ENCODE data around the gene ETNPPL.
A peak's percentile ranks its signal among the peaks of the same experiment; 100 is the strongest.
"Not testable (repeated sequence)": the region's sequence is repeated elsewhere in the genome, so short reads cannot be mapped to it uniquely, and the experiment has no call there.

The ETNPPL gene

DNA sequence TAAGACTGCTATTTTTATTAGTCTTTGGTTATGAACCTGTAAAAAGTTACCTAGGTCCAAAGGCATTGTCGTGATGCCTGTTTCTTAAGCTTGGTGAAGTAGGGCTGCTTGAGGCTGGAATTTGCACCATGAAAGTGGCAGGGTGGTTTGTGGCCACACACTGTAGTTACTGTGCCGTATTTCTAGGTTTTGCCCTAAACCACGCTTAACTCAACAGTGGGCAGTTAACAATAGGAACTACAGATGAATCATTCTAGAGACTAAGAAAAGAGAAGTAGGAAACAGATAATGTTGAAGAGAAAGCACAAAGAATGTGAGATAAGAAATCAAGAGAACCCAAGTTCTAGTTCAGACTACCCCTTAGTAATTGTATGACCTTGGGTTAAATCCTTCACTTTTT is 11.5 kb downstream of the ETNPPL start:
- no peak for DNase-seq

DNA sequence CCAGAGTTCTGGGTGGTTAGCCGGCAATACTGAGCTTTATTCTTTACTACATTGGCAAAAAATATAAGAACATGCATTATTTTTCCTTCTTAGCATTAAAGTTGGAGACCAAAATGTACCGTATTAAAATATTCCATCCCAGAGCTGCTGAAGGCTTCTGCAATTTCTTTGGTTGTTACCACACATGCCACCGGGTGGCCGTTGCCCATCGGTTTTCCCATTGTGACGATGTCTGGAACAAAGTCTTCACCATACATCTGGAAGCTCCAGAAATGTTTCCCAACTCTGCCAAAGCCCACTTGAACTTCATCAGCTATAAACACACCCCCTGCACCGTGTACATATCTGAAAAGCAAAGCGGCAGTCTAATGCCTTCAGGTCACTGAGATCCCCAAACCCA is 13.7 kb downstream of the ETNPPL start:
- no peak for DNase-seq

DNA sequence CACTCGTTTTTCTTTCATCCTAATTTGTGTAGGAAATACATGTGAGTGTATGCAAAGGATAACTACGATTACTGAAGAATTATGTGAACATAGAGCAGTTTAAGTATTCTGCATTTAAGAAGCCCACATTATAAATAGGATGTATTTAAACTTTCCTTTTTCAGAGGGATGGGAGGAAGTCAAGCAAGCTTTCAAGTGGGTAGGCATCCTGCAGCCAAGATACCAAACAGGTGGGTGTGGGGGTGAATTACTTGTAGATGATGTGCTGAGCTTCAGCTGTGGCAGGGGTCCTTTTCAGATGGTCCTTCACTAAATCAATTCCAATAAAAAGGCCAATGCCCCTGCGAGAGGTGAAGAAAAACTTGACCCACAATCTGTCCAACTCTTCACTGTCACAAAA is 16.3 kb downstream of the ETNPPL start:
- DNase-seq: no peak

DNA sequence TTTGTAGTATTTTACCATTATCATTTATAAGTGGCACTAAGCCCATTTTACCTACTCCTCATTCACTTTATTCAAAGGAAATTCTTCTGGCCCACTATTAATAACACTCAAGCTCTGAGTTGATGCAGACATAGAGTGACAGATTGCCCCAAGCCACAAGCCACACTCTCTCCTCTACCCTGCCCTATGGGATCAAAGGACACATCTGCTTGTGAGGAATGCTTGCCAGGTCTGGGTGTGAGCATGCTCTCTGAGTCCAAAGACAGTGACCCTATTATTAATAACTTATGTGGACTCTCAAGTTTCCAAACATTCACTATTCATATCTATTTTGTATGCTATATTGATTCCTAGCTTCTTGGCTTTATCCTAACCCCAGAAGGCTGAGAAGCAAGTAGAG is 18.5 kb downstream of the ETNPPL start:
- no peak for DNase-seq

- DNase-seq: no peak
These were observed 20.1 kb downstream of the ETNPPL start for GRCh38 chr4:108742451-108743420.

- no peak for DNase-seq
These were observed 24.7 kb downstream of the ETNPPL start for GRCh38 chr4:108738003-108738706.

DNA sequence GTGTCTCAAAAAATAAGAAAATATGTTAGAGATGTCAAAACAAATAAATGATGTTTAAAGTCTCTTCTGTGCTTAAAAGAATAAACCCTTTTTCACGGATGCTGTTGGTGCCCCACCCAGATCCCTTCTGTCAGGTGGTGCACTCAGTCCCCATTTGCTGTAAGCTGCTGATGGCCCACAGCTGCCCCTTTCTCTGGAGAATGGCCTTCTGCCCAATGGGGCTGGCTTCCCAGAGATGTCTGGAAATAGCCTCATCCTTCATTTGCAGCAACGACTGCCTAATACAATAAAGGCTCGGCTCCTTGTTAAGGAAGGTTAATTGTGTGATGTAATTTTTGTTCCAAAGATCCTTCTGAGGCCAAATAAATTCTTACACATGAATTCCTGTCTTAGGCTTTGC is 31.8 kb downstream of the ETNPPL start:
- no peak for DNase-seq

GRCh38 chr4:108730579-108730978 is 32.3 kb downstream of the ETNPPL start:
- DNase-seq: no peak

DNA sequence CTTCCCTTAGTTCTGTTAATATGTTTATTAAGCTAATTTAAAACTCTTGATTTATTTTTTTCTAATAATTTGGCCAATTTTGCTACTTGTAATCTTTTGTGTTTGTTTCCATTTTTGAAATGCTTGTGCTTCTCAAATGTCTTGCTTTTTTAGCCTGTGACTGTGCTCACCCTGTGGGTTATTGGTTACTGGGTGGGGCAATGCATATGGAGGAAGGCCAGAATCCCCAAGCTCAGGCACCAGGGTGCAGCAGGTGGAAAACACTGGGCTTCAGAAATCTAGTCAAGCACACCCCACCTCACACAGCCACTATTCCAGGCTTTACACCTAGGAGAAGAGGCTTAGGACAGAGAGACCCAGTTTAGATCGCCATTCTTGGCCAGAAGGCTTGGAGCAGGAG is 33.1 kb downstream of the ETNPPL start:
- DNase-seq: no peak

GRCh38 chr4:108725457-108725856 is 37.4 kb downstream of the ETNPPL start:
- DNase-seq: no peak

- no peak for DNase-seq
These were observed 45.5 kb downstream of the ETNPPL start for GRCh38 chr4:108717386-108717785.

DNA sequence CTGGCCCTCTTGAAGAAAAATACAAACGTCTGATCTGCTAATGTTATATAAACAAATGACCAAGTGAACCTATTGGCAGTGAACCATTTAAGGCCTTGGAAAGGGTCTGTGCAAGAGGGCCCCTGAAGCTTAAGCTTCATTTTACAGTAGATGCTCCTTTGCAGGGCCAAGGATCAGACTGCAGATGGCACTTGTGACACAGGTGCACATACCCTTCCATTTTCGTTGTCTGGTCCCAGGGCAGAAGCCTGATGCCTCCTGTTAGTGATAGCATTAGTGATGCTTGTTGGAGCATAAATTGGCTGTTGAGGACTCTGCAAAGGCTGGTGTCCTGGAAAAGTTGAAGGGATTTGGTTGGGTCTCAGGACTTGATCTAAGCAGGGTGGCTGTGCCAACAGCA is 46.5 kb downstream of the ETNPPL start:
- DNase-seq: no peak

DNA sequence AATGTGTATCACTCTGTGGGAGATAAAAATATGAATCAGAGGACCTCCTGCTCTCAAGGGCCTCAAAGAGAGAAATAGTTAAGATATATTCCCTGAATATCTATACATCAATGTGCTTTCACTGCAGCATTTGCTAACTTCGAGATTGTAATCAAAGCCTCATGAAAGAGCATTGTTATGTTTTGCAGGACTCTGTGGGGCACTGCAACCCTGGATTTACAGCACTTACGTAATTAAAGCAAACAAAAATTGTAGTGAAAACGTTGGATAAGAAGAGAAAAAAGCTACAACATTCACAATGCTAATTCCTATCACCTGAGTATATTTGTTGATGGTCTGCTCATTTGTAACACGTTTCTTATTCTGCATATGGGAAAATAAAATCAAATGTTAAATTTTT is 48.0 kb downstream of the ETNPPL start:
- no peak for DNase-seq

DNA sequence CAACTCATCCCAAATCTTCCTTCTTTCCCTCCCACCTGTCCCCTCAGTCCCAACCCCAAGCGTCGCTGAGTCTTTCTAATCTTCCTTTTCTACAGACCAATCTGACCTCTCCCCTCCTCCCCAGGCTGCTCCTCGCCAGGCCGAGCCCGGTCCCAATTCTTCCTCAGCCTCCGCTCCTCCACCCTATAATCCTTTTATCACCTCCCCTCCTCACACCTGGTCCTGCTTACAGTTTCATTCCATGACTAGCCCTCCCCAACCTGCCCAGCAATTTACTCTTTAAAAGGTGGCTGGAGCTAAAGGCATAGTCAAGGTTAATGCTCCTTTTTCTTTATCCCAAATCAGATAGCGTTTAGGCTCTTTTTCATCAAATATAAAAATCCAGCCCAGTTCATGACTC is 52.3 kb downstream of the ETNPPL start:
- not testable (repeated sequence) for DNase-seq

GRCh38 chr4:108709722-108710121 is 53.1 kb downstream of the ETNPPL start:
- DNase-seq: peak; percentile 9

- DNase-seq: peak; percentile 0
These were observed 53.6 kb downstream of the ETNPPL start for GRCh38 chr4:108709234-108709633.

DNA sequence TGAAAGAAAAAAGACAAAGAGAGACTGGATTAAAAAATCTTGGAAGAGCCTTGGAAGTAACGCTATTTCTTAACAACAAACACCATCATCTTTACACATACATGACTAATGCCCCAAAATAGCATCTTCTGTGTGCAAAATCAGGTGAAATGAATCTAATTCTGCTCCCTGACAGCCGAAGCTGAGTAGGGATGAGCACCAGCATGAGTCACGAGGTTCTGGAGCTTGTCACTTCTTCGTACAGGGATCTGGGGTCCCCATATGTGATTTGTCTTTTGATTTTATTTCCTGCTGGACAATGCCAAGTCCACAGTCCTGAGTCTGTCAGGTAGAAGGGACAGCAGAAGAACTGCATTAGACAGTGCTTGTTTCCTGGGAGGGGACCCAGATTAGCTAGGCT is 56.6 kb downstream of the ETNPPL start:
- no peak for DNase-seq

DNA sequence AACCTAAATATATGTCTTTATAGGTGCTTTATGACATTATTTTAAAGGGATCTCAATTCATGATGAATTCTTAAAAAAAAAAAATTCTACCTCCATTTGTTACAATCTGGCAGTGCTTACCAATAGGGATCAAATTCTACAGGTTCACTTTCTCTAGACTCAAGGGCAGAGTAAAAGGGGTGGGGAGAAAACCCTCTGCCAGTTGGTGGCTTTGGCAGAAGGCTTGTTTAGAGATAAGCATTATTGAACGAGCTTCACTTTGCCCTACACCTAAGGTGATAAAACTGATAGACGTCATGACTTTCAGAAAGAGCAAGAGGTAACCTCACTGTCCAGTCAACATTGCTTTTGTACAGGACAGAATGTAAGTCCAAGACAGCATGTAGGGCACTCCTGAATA is 58.9 kb downstream of the ETNPPL start:
- DNase-seq: no peak

DNA sequence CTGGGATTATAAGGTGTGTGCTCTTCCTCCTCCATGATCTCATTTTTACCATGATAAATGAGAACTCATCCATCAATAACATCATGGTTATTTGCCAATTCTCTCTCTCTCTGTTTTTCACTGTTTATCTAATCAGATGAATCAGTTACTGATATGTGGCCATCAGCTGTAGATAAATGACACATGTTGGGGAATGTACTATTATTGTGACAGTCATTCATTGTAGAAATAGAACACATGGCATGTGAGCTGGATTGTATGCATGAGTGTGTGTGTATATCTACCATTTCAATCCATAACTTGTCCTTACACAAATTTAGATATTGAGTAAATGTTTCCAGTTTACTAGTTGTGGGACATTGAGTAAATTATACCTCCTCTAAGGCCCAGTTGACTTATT is 59.5 kb downstream of the ETNPPL start:
- no peak for DNase-seq

GRCh38 chr4:108702960-108703359 is 59.9 kb downstream of the ETNPPL start:
- DNase-seq: no peak

GRCh38 chr4:108700081-108700757 is 62.6 kb downstream of the ETNPPL start:
- DNase-seq: no peak

GRCh38 chr4:108696160-108696559 is 66.7 kb downstream of the ETNPPL start:
- DNase-seq: no peak

DNA sequence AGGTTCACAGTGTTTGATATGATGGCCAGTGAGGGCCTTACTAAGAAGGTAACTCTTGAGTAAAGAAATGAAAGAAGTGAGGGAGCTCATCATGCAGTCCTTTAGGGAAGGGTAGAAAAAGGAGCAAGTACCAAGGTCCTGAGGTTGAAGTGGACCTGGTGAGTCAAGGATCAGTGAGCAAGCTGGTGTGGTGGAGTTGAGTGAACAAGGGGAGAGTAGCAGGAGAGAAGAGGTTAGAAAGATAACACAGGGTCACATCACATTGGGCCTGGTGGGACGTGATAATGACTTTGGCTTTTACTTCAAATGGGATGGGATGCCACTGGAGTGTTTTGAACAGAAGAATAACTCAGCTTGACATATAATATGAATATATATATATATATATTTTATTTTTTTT is 67.8 kb downstream of the ETNPPL start:
- no peak for DNase-seq

GRCh38 chr4:108694423-108694822 is 68.4 kb downstream of the ETNPPL start:
- no peak for DNase-seq
